T-helper 1 cell (primary cell): Measurements from ENCODE around the gene MED20.
"Not testable (repeated sequence)": the region's sequence is repeated elsewhere in the genome, so short reads cannot be mapped to it uniquely, and the experiment has no call there.

Experiments
- DNase-seq, 5 donors: peaks; one replicate each; pipeline ENCODE4 v3.0.0-alpha.2; 2012 to 2020
- total RNA-seq, 4 donors: gene quantifications; one replicate each; lab custom pipeline; 2026; lab: John Stamatoyannopoulos, UW

The MED20 gene
- 1.5 to 2.4 (median 2.2) reads per million in 4 donors for total RNA-seq

DNA sequence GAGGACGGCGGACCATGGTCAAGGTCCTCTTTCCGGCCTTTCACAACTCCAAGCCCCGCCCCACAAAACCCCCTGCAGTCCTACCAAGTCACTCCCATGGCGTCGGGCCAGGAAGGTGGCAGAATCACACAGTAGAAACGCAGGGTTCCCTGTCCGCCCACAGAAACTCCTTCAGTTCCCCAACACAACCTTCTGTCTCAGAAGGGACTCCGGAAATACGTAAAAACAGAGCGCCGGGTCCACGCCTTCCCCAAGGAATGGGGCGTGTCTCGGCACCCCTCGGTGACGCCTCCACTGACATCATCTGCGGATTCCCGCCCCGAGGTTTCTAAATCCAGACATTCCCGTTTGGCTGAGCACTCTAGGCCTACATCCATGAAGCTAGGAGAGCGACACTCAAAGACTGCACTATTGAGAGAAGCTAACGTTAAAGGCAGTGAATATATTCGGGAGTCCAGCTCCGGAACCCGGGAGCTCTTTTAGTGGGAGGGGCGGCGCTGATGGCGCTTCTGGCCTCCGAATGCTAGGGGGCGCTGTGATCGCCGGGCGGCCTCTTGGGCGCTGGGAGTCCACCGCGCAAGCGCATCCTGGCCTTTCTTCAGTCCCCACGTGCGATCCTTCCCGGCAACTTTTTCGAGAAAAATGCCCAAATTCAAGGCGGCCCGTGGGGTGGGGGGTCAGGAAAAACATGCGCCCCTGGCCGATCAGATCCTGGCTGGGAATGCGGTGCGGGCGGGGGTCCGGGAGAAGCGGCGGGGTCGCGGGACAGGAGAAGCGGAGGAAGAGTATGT lies at the start of gene MED20, which contains the start of gene BYSL:
MED20 (minus strand) TSS at position 219 of the 791 bp plus-strand sequence; CDS start at position 98, 121 bp downstream.
BYSL (plus strand) TSS at position 579 of the 791 bp plus-strand sequence; CDS start at position 643, 64 bp downstream.
- peak; percentile 84 to 94 (median 91) for DNase-seq

- DNase-seq: peak in 1 of 5 donors; percentile 15
Measured at GRCh38 chr6:41970436-41970846, 49.5 kb upstream of the MED20 start.

- DNase-seq: no peak
Measured at GRCh38 chr6:41967312-41968287, 46.7 kb upstream of the MED20 start.

DNA sequence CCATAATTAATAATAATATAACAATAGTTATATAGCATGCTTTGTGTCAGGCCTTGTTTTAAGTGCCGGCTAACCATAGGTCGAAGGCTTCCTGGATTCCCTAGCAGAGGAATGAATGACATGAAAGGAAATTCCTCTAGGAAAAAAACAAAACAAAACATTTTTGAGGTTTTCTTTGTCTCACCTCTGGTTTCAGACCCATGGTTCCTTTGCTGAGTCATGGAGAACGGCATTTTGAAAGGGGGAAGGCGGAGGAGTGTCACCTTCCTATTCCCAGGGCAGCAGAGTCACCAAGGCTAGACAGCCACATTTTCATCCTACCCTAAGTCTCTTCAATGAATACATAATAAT lies 46.0 kb upstream of the MED20 start:
- no peak for DNase-seq

GRCh38 chr6:41966214-41966920 lies 45.4 kb upstream of the MED20 start:
- no peak for DNase-seq

- DNase-seq: no peak
Measured at GRCh38 chr6:41965429-41966213, 44.7 kb upstream of the MED20 start.

DNA sequence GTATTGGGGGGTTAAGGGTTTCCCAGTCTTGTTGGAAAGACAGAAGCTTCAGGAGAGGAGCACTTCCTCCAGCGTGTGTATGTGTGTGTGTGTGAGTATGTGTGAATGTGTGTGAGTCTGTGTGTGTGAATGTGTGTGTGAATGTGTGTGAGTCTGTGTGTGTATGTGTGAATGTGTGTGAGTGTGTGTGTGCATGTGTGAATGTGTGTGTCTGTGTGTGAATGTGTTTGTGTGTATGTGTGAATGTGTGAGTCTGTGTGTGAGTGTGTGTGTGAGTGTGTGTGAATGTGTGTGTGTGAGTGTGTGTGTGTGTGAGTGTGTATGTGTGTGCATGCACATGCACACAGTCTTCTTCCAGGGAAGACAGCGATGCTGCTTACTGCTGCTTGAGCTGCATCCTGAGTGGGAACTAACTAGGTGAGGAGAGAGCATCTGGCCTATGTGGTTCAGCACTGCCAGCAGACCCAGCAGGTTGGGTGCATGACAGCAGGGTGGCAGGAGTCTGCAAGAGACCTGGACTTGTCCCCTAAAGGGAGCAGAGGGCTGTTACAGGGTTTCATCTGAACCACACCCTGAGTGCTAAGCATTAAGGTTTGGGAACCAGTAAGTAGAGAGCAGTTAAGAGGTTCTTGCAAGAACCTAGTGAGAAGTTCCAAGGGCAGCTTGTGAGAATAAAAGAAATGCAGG lies 43.4 kb upstream of the MED20 start:
- DNase-seq: peak in 1 of 5 donors; percentile 28

DNA sequence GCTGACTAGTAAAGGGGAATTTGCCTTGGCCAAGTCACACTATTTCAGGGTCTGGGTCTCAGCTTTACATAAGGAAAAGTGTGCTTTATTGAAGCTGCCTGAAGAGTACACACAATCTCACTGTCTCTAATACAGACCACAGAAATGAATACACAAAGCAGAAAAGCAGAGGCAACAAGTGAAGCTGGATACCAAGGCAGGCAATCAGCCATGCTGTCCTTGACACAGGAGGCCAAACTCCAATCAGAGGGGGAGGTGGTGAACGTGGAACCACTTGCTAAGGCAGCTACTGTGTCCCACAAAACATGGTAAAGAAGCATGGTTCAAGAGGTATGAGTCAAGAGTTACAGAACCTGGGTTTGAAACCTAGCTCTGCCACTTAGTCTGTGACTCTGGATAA lies 42.4 kb upstream of the MED20 start:
- no peak for DNase-seq

GRCh38 chr6:41960028-41960427 lies 39.1 kb upstream of the MED20 start:
- DNase-seq: no peak

DNA sequence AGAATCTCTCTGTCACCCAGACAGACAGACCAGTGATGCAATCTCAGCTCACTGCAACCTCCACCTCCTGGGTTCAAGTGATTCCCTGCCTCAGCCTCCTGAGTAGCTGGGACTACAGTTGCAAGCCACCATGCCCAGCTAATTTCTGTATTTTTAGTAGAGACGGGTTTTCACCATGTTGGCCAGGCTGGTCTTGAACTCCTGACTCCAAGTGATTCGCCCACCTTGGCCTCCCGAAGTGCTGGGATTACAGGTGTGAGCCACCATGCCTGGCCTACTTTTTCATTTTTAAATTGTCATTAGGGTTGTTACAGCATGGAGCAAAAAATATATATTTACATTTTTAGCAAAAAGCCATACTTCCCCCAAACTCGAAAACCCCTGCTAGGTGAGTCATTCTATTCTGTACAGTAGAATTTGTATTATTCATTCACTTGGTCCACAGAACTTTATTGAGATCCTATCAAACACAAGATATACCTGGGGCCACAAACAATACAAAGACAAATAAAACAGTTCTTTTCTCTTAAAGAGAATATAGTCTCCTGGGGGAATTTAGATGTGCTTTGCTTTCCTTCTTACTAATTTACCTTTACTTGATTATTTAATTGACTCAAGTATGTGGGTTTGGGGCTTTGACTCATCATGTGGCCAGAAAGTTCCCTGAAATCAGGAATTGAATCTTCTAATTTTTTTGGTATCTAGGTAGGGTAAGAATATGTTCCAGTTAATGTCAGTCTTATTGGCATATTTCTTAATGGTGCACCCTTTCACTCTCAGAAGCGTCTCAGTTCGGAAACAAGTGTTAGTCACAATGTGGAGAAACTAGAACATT lies 37.3 kb upstream of the MED20 start:
- peak in 1 of 5 donors; percentile 69 for DNase-seq

- DNase-seq: no peak
Measured at GRCh38 chr6:41957117-41957516, 36.2 kb upstream of the MED20 start.

DNA sequence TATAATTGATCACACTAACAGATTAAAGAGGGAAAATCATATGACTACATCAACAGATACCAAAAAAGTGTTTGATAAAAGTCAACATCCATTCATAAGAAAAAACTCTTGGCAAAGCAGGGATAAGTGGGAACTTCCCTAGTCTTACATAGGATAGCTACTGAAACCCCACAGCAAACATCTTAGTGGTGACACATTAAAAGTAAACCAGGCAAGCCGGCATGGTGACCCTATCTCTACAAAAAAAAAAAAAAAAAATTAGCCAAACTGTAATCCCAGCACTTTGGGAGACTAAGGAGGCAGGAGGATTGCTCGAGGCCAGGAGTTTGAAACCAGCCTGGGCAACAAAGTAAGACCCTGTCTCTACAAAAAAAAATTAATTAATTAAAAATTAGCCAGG lies 34.5 kb upstream of the MED20 start:
- no peak for DNase-seq

GRCh38 chr6:41954668-41955067 lies 33.7 kb upstream of the MED20 start:
- no peak for DNase-seq

DNA sequence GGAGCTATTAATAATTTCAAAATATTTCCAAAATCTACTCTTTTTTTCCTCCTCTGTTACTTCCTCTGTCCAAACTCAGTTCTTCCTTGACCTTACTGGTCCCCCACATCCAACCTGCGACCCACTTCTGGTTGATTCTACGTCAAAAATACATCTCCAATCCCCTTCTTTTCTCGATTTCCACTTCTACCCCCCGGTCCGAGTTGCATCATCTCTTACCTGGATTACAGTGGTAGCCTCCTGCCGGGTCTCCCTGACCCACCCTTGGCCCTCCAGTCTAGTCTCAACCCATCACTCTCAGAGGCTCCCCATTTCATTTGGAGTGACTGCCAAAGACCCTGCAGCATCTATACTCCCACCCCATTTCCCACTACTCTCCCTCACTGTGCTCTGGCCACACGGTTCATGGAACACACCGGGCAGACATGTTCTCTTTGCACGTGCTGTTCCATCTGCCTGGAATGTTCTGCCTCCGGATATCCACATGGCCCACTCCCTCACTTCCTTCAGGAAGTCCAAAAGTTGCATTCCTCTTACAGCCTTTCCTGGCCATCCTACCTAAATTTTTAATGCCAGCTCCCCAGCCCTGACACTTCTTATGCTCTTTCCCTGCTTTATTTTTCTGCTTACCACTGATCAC lies 26.8 kb upstream of the MED20 start:
- no peak for DNase-seq

GRCh38 chr6:41943456-41943855 lies 22.5 kb upstream of the MED20 start:
- DNase-seq: no peak

DNA sequence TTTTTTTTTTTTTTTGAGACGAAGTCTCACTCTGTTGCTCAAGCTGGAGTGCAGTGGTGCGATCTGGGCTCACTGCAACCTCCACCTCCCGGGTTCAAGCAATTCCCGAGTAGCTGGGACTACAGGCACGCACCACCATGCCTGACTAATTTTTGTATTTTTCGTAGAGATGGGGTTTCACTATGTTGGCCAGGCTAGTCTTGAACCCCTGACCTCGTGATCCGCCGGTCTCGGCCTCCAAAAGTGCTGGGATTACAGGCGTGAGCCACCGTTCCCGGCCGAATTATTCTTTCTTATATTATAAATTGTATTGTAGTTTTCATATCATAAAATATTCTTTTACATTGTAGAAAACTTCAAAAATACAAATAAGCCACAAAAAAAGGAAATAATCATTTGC lies 21.9 kb upstream of the MED20 start:
- not testable (repeated sequence) for DNase-seq

GRCh38 chr6:41942067-41942851 lies 21.3 kb upstream of the MED20 start:
- peak in 2 of 5 donors; percentile 15 to 23 for DNase-seq

- DNase-seq: peak; percentile 71 to 94 (median 76)
Measured at GRCh38 chr6:41941280-41942066, 20.5 kb upstream of the MED20 start, which contains the start of gene CCND3. TSS of gene CCND3 (minus strand) at chr6:41941808. CDS start at chr6:41941649, 159 bp downstream.
